ENCODE results near the gene ARIH2.

The ARIH2 gene

DNA sequence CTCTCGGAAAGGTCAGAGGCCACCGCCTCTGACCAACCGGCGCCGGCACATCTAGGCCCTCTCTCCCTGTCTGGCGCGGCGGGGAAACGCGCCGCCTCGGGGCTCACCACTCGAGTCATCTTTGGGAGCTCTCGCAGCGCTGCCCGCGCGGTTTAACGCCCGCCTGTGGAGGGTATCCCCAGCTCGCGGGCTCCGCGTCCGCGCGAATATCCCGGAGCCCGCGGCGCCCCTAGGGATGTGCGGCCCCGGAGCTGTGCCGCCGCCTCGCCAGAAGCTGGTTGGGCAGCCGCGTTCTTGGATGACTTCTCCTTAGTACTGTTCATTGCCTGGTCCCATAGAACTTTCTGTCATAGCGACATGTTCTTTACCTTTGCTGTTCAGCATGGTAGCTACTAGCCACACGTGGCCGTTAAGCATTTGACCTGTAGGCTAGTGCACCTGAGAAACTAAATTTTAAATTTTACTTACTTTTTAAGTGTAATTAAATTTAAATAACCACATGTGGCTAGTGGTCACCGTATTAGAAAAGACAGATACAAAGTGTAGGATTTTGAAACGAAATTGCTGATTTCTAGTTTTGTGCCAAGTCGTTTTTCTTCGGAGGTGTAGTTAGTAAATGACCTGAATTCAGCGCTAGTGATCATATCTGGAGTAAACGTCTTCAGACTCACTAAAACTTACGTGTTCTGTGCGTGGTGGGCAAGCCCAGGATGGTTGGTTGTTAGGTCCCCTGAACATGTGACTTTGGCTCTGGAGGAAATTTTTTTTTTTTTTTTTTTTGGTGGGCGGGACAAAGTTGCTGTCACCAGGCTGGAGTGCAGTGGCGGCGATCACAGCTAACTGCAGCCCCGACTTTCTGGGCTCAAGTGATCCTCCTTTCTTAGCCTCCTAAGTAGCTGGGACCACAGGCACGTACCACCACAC lies 835 bp downstream of the ARIH2 start:
- TF ChIP-seq, protein P1, sequence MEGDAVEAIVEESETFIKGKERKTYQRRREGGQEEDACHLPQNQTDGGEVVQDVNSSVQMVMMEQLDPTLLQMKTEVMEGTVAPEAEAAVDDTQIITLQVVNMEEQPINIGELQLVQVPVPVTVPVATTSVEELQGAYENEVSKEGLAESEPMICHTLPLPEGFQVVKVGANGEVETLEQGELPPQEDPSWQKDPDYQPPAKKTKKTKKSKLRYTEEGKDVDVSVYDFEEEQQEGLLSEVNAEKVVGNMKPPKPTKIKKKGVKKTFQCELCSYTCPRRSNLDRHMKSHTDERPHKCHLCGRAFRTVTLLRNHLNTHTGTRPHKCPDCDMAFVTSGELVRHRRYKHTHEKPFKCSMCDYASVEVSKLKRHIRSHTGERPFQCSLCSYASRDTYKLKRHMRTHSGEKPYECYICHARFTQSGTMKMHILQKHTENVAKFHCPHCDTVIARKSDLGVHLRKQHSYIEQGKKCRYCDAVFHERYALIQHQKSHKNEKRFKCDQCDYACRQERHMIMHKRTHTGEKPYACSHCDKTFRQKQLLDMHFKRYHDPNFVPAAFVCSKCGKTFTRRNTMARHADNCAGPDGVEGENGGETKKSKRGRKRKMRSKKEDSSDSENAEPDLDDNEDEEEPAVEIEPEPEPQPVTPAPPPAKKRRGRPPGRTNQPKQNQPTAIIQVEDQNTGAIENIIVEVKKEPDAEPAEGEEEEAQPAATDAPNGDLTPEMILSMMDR (IDR thresholded peaks at IDR 0.05), result no peak

DNA sequence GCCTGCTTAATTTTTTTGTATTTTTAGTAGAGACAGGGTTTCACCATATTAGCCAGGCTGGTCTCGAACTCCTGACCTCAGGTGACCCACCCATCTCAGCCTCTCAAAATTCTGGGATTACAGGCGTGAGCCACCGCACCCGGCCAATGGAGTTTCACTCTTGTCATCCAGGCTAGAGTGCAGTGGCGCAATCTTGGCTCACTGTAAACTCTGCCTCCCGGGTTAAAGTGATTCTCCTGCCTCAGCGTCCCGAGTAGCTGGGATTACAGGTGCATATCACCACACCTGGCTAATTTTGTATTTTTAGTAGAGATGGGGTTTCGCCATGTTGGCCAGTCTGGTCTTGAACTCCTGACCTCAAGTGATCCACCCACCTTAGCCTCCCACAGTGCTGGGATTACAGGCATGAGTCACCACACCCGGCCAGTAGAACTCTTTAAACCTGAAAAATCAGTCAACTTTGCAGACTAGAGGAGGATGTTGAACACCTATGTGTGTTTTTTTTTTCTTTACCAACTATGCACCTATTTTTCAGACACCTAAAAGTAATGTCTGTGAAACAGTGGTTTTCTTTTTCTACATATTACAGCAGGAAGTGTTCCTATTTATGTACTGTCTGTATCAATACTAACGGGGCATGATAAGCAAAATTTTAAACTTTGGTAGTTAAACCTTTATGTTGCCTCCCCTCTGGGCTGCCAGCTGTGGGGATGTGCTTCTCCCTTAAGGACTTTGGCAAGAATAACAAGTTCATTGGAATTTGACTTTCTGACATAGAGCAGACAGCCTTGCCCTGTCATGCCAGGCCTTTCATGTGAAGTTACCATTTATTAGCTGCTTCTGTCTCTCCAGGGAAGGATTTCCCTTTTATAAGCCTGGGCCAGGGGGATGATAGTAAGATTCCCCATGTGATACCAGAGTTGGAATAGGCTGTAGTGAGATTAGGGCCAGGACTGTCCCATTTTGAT lies 8.1 kb downstream of the ARIH2 start:
- TF ChIP-seq, protein P1 (IDR thresholded peaks at IDR 0.05), result no peak

DNA sequence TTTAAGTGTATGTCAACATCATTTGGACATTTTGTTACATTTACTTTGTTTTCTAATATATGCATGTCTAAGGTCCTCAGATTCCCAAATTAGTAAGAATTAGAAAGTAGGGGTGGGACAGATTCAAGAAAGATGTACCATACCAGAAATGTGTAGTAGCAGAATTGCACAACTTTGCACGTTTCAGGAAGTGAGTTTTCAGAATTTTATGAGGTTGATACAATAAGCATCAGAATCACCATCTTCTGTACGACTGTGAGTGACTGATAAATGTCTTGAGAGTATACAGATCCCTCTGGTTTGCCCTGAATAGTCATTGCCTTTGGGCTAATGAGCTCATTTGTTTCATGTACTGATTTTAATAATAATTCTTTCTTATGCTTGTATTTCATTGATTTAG lies 9.3 kb downstream of the ARIH2 start:
- TF ChIP-seq, protein P1 (IDR thresholded peaks at IDR 0.05), result no peak

DNA sequence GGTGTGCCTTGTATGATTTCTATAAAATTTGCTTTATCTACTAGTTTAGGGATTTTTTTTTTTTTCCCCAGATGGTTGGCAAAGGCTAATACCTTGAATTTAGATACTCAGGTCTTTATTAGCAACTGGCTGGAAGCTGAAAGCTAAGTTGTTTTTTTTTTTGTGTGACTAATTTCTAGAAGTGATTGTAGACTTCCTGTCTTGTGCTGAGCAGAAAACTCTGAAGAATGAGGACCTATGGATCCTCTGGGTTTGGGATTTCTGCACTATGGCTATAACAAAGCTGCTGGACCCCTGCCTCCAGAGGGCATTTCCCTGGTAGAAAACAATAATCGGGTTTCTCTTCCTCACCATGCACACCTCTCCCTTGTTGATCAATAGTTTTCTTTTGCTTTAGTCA lies 10.0 kb downstream of the ARIH2 start:
- TF ChIP-seq, protein P1 (IDR thresholded peaks at IDR 0.05), result no peak

DNA sequence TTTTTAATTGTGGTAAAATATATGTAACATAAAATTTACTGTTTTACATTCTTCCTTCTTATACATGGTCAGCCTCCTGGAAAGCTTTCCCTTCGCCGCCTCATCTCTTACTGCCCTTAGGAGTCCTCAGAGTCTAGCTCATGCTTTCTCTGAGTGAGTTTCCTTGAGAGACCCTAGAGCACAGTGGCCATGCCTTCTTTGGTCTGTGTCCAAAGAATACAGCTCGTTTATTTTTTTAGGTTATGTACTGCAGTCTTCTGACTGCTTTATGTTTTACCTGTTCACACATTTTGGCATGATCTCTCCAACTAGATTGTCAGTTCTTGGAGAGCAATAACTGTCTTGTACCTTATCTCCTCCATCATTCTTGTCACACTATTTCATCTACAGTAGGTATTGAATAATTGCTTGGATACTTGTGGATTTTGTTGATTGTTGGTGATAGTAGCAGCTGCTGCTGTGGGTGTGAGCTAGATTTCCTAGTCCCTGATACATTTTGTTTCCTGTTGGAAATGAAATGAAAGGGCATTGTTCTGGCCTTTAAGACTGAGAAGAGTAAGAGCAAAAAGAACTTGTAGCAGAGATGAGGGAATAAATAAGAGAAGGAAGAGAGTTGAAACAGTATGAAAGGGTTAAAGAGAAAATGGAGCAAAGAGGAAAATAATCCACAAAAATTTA lies 10.9 kb downstream of the ARIH2 start:
- TF ChIP-seq, protein P1 (IDR thresholded peaks at IDR 0.05), result no peak

DNA sequence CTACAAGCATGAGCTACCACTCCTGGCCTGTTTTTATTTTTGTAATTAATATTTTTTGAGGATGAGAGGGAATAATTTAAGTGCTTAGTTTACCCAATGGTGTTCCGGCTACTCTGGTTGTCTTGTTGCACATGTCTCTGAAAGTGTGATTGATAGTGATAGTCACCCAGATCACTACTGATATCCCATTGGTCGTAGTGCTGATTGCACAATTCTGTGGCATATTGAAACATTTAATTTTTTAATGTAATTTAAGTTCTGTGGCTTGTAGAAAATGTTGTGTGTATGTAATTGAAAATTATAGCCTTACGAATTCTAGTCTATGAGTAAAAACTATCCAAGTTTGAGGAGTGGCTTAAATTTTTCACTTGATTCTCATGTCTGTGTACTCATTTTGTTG lies 11.9 kb downstream of the ARIH2 start:
- TF ChIP-seq, protein P1 (IDR thresholded peaks at IDR 0.05), result no peak

All from LNCAP (cell line).